GM18868 (cell line): ENCODE data around the gene INPP4A.
A peak's percentile ranks its signal among the peaks of the same experiment; 100 is the strongest.

Experiments used
- ATAC-seq: cut with Tn5 transposase; IDR thresholded peaks from one replicate; pipeline ENCODE4 v1.9.1; 2021; ENCODE audit warnings: mild to moderate bottlenecking, moderate library complexity; ENCODE audit not compliant: unreplicated experiment

The INPP4A gene

GRCh38 chr2:98459496-98460175 lies 15.0 kb downstream of the INPP4A start:
- peak; percentile 22 for ATAC-seq

GRCh38 chr2:98460573-98461497 lies 16.2 kb downstream of the INPP4A start:
- ATAC-seq: peak; percentile 65

GRCh38 chr2:98461498-98462049 lies 16.9 kb downstream of the INPP4A start:
- ATAC-seq: no peak

- ATAC-seq: no peak
Observed at GRCh38 chr2:98463081-98463481, 18.4 kb downstream of the INPP4A start.

- ATAC-seq: no peak
Observed at GRCh38 chr2:98463551-98463971, 18.9 kb downstream of the INPP4A start.

- ATAC-seq: no peak
Observed at GRCh38 chr2:98463988-98464771, 19.5 kb downstream of the INPP4A start.

- ATAC-seq: peak; percentile 40
Observed at GRCh38 chr2:98464772-98465310, 20.2 kb downstream of the INPP4A start.

- ATAC-seq: peak; percentile 37
Observed at GRCh38 chr2:98465456-98466226, 21.0 kb downstream of the INPP4A start.

- no peak for ATAC-seq
Observed at GRCh38 chr2:98467082-98467536, 22.5 kb downstream of the INPP4A start.

- ATAC-seq: no peak
Observed at GRCh38 chr2:98467652-98468051, 23.0 kb downstream of the INPP4A start.

GRCh38 chr2:98468621-98469236 lies 24.1 kb downstream of the INPP4A start:
- ATAC-seq: peak; percentile 57

- ATAC-seq: no peak
Observed at GRCh38 chr2:98469862-98470544, 25.3 kb downstream of the INPP4A start.

- ATAC-seq: peak; percentile 36
Observed at GRCh38 chr2:98470851-98471255, 26.2 kb downstream of the INPP4A start.

GRCh38 chr2:98471402-98472131 lies 26.9 kb downstream of the INPP4A start:
- no peak for ATAC-seq

- ATAC-seq: no peak
Observed at GRCh38 chr2:98472132-98472650, 27.5 kb downstream of the INPP4A start.

GRCh38 chr2:98472961-98473746 lies 28.5 kb downstream of the INPP4A start:
- ATAC-seq: no peak
